GM12878 (cell line): ENCODE results near the gene SALL3. TPM values are rescaled to one million over a fixed set of nuclear protein-coding genes. Genes with fewer than 3 reads are reported as not detected.

Source experiments
- ATAC-seq: fragments of 200-7000 bp; cut with Tn5 transposase; 3 replicates; pipeline ENCODE4 v1.9.1; 2020; ENCODE audit warnings: mild to moderate bottlenecking, moderate library complexity
- BruUV-seq: library from RNA; stranded (reverse); fragments of 400-500 nt; replicated peaks from 2 replicates; lab custom pipeline; 2021; lab: Mats Ljungman, UMichigan
- CTCF ChIA-PET: fragments of 300-600 bp; sonication (Branson Sonifier 250); formaldehyde crosslinking; extraction: SDS; loops from one replicate; lab custom pipeline; 2021; ENCODE audit warnings: inconsistent platforms; lab: Yijun Ruan, JAX
- POLR2A ChIA-PET: fragments of 350-600 bp; formaldehyde crosslinking; extraction: SDS; loops from one replicate; lab custom pipeline; 2021; ENCODE audit warnings: inconsistent platforms; lab: Charles Lee
- RAD21 ChIA-PET: fragments of 300-600 bp; sonication (Branson Sonifier 250); formaldehyde crosslinking; loops from one replicate; lab custom pipeline; 2023; ENCODE audit warnings: antibody characterized with exemption; ENCODE audit not compliant: unreplicated experiment; lab: Charles Lee
- SMC1A ChIA-PET: fragments of 300-600 bp; sonication (Branson Sonifier 250); formaldehyde crosslinking; loops from one replicate; lab custom pipeline; 2023; ENCODE audit not compliant: unreplicated experiment, uncharacterized antibody; lab: Charles Lee
- DNase-seq: peaks from one replicate; pipeline ENCODE4 v3.0.0-alpha.2; 2011; ENCODE audit warnings: low read depth, low spot score
- FAIRE-seq: peaks from 3 replicates; lab custom pipeline; 2011; peaks lifted over from hg19 to GRCh38; lab: Jason Lieb, UNC
- H2AFZ ChIP-seq: 2 replicates; pipeline ENCODE4 v1.6.0; 2011; ENCODE audit warnings: low read depth, low read length, control low read depth; ENCODE audit not compliant: control insufficient read depth
- H3K27ac ChIP-seq: 2 replicates; pipeline ENCODE4 v1.5.1; 2011; ENCODE audit warnings: control low read depth; ENCODE audit not compliant: control insufficient read depth, insufficient read depth
- H3K27me3 ChIP-seq, 2 experiments: replicated peaks in 1 of 2; 2 replicates each; pipeline versions ENCODE4 v1.6.0 to v1.6.1; 2011; ENCODE audit warnings: low read length in 1 of 2; ENCODE audit not compliant: control insufficient read depth in 2 of 2, insufficient read depth in 2 of 2
- H3K36me3 ChIP-seq, 2 experiments: 2 replicates each; pipeline ENCODE4 v1.5.1; 2011; ENCODE audit warnings: low read length in 1 of 2; ENCODE audit not compliant: control insufficient read depth in 2 of 2, insufficient read depth in 2 of 2
- H3K4me1 ChIP-seq: 2 replicates; pipeline ENCODE4 v1.6.1; 2011; ENCODE audit warnings: mild to moderate bottlenecking, low read length, moderate library complexity, mixed read lengths; ENCODE audit not compliant: control insufficient read depth, insufficient read depth
- H3K4me2 ChIP-seq: 2 replicates; pipeline ENCODE4 v1.6.0; 2011; ENCODE audit warnings: control low read depth; ENCODE audit not compliant: control insufficient read depth, insufficient read depth
- H3K4me3 ChIP-seq: fragments of 200-600 bp; sonication (generic); 2 replicates; pipeline ENCODE4 v1.5.1; 2016
- H3K79me2 ChIP-seq: 2 replicates; pipeline ENCODE4 v1.6.0; 2011; ENCODE audit warnings: low read length; ENCODE audit not compliant: control insufficient read depth, insufficient read depth
- H3K9ac ChIP-seq: 2 replicates; pipeline ENCODE4 v1.8.0; 2011; ENCODE audit warnings: low read length, control low read depth, mixed read lengths; ENCODE audit not compliant: control insufficient read depth, insufficient read depth
- H3K9me3 ChIP-seq: replicated peaks from 3 replicates; pipeline ENCODE4 v1.5.1; 2011; ENCODE audit warnings: mild to moderate bottlenecking, low read length; ENCODE audit not compliant: control insufficient read depth, insufficient read depth
- H4K20me1 ChIP-seq: 2 replicates; pipeline ENCODE4 v1.6.0; 2011; ENCODE audit not compliant: control insufficient read depth, insufficient read depth
- HDAC2 ChIP-seq: fragments of 200-600 bp; sonication (generic); IDR thresholded peaks from 2 replicates; pipeline ENCODE4 v1.6.1; 2017
- IKZF1 ChIP-seq: fragments of 450-650 bp; conservative IDR thresholded peaks from 2 replicates; pipeline ENCODE4 v1.6.1; 2017; ENCODE audit warnings: antibody characterized with exemption, mild to moderate bottlenecking
- IKZF2 ChIP-seq, 2 experiments: fragments of 450-650 bp; IDR thresholded peaks; 2 replicates each; pipeline ENCODE4 v1.6.1; 2017; ENCODE audit warnings: mild to moderate bottlenecking in 2 of 2, moderate library complexity in 2 of 2
- NBN ChIP-seq: fragments of 450-650 bp; IDR thresholded peaks from 2 replicates; pipeline ENCODE4 v1.6.1; 2016
- SUZ12 ChIP-seq: fragments of 200-600 bp; sonication (generic); IDR thresholded peaks from one replicate; pipeline ENCODE4 v1.6.1; 2018; ENCODE audit warnings: antibody characterized with exemption, mild to moderate bottlenecking; ENCODE audit not compliant: unreplicated experiment
- TCF3 ChIP-seq: IDR thresholded peaks from 2 replicates; pipeline ENCODE4 v1.6.1; 2012; ENCODE audit warnings: low read depth, mild to moderate bottlenecking, low read length, borderline replicate concordance; ENCODE audit not compliant: insufficient read depth
- YY1 ChIP-seq: IDR thresholded peaks from 2 replicates; pipeline ENCODE4 v1.6.1; 2011; ENCODE audit warnings: low read depth, mild to moderate bottlenecking, low read length
- ZNF207 ChIP-seq: fragments of 450-650 bp; IDR thresholded peaks from 2 replicates; pipeline ENCODE4 v1.6.1; 2014; ENCODE audit warnings: antibody characterized with exemption, mild to moderate bottlenecking, borderline replicate concordance
- WGBS: methylation state at CpG from one replicate; pipeline ENCODE4 v1.1.6; 2016; ENCODE audit warnings: low lambda C conversion rate; ENCODE audit not compliant: insufficient replicate concordance, insufficient coverage; ENCODE audit errors: missing lambda C conversion rate; 5-methylcytosine and 5-hydroxymethylcytosine counted together
- in situ Hi-C: fragments of 300-500 bp; cut with MboI; formaldehyde crosslinking; loops from 9 replicates; pipeline ENCODE4 v1.14.3; 2018; ENCODE audit warnings: mixed read lengths
- intact Hi-C: fragments of 100-400 bp; cut with micrococcal nuclease; formaldehyde crosslinking; loops from one replicate; pipeline ENCODE4 v1.14.2; 2022; ENCODE audit not compliant: unreplicated experiment
- polyA plus RNA-seq, 11 experiments: library from polyadenylated mRNA; depleted of rRNA in 4 of 11; unstranded in 6 of 11; stranded (reverse) in 5 of 11; fragments of >200 nt; fragmentation: Nextera tagmentation in 4 of 11; fragmentation: Illumina TruSeq in 1 of 11; extraction: Ambion mirVana in 4 of 11; extraction: Trizol in 1 of 11; gene quantifications; 1 replicate in 1 of 11; 2 replicates in 10 of 11; pipeline versions ENCODE4 v1.2.1 to v1.2.3, GENCODE V29; 2011 to 2016; ENCODE audit warnings: inconsistent platforms in 2 of 11, missing spikeins in 2 of 11, low read depth in 1 of 11
- total RNA-seq, 4 experiments: library from RNA; depleted of rRNA in 3 of 4; stranded (reverse); fragments of >200 nt in 3 of 4; fragmentation: Illumina TruSeq in 1 of 4; extraction: Trizol in 1 of 4; gene quantifications; 2 replicates each; pipeline versions ENCODE4 v1.2.1 to v1.2.3, GENCODE V29; 2013 to 2021

SALL3 gene
- total and polyA plus RNA-seq, 10 of the 15 experiments (the other 5 are each of a cell fraction or from before 2014, with no cell fraction given), result 0.01 to 0.10 (median 0.07) TPM; not detected in 7

GRCh38 chr18:79005653-79006052 is 26.0 kb downstream of the SALL3 start:
- no peak for ATAC-seq
- CTCF ChIA-PET, result no interaction called here
- SMC1A ChIA-PET, result no interaction called here
- Histone ChIP-seq H3K27me3 (no peaks in the 10 kb centered on the region), H3K36me3 (no peaks in the 10 kb centered on the region), H3K4me2 (no peak overlapping the region), H3K27ac (no peak overlapping the region), H3K4me1 (no peaks in the 10 kb centered on the region), H4K20me1 (no peaks in the 10 kb centered on the region), H3K9me3 (no peaks in the 10 kb centered on the region; the same call in 2 of the 3 replicates), H3K79me2 (no peaks in the 10 kb centered on the region), H2AFZ (no peak overlapping the region), H3K4me3 (no peak overlapping the region), H3K9ac (no peak overlapping the region)
- POLR2A ChIA-PET, result no interaction called here
- no peak for DNase-seq
- BruUV-seq, result no TSS peak
- no peak for FAIRE-seq
- 63% methylated on average over 23 of the region's 28 CpGs for WGBS
- TF ChIP-seq HDAC2 (no peak), YY1 (no peak), SUZ12 (no peak), IKZF2 (IDR thresholded peaks at IDR 0.05) (no peak), IKZF1 (no peak), TCF3 (no peak), NBN (no peak)
- in situ Hi-C loops, result no loop called here
- intact Hi-C loops, result no loop called here
- RAD21 ChIA-PET, result no interaction called here

DNA sequence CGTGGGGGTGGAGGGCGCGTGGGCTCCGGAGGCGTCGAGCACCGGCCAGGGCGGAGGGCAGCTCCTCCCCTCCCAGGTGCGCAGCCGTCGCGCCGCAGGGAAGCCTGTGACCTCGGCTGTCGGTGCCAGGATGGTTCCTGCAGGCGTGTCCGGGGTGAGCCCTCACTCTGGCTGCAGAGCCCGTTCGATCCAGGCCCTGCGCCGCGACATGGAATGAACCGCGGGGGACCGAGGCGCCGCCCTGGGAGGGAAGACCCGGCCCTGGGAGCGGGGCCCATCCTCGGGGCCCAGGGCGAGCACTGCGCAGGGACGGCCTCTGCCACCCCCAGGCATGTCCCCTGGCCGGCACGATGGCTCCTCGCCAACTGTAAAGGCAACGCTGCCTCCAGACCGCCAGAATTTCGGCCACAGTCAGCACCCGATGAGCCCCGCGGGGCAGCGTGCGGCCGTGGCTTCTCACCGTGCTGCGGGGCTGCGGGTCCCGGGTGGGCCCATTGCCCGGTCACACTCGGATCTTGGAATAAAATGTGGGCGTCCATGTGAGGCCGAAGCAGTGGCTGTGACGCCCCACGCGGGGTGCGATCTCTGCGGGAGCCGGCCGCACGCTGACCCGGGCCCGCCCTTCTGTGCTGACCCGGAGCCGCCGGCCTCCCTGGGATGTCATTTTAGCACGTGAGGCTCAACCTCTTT is 26.6 kb downstream of the SALL3 start:
- Histone ChIP-seq H3K27me3 (no peaks in the 10 kb centered on the region), H3K36me3 (no peaks in the 10 kb centered on the region), H3K4me1 (no peaks in the 10 kb centered on the region), H3K4me3 (no peak overlapping the region), H2AFZ (no peak overlapping the region), H3K27ac (no peak overlapping the region), H3K9ac (no peak overlapping the region), H3K79me2 (no peaks in the 10 kb centered on the region), H4K20me1 (no peaks in the 10 kb centered on the region), H3K4me2 (no peak overlapping the region), H3K9me3 (no peaks in the 10 kb centered on the region; the same call in 2 of the 3 replicates)
- ChIA-PET CTCF (no interaction called here), POLR2A (no interaction called here), RAD21 (no interaction called here), SMC1A (no interaction called here)
- intact Hi-C loops, result no loop called here
- in situ Hi-C loops, result no loop called here
- no peak for TF ChIP-seq ZNF207
- DNase-seq (no peak), ATAC-seq (no peak), FAIRE-seq (no peak)
- no TSS peak for BruUV-seq
- WGBS, result 89% methylated on average over 43 of the region's 67 CpGs
